PC-3 (cell line): ENCODE results near the gene CCDC92B.

Source experiments
- EZH2phosphoT487 ChIP-seq: fragments of 300-600 bp; sonication (generic); IDR thresholded peaks from 2 replicates; pipeline ENCODE4 v1.6.1; 2018; ENCODE audit warnings: mild to moderate bottlenecking, antibody characterized with exemption, low read length, borderline replicate concordance
- TF ChIP-seq, protein P1 (sequence below): fragments of 300-600 bp; sonication (generic); conservative IDR thresholded peaks from 2 replicates; pipeline ENCODE4 v1.5.1; 2017; ENCODE audit warnings: antibody characterized with exemption, low read depth, mild to moderate bottlenecking, low read length

GRCh38 chr17:2797226-2797625 is 47.8 kb upstream of the CCDC92B start:
- TF ChIP-seq, protein P1, sequence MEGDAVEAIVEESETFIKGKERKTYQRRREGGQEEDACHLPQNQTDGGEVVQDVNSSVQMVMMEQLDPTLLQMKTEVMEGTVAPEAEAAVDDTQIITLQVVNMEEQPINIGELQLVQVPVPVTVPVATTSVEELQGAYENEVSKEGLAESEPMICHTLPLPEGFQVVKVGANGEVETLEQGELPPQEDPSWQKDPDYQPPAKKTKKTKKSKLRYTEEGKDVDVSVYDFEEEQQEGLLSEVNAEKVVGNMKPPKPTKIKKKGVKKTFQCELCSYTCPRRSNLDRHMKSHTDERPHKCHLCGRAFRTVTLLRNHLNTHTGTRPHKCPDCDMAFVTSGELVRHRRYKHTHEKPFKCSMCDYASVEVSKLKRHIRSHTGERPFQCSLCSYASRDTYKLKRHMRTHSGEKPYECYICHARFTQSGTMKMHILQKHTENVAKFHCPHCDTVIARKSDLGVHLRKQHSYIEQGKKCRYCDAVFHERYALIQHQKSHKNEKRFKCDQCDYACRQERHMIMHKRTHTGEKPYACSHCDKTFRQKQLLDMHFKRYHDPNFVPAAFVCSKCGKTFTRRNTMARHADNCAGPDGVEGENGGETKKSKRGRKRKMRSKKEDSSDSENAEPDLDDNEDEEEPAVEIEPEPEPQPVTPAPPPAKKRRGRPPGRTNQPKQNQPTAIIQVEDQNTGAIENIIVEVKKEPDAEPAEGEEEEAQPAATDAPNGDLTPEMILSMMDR = no peak
- no peak for TF ChIP-seq EZH2phosphoT487
